Uterus (tissue), 4 donors: ENCODE data around the gene HNRNPH2. TPM values are rescaled to one million over a fixed set of nuclear protein-coding genes. Genes with fewer than 3 reads are reported as not detected.

ENCODE experiments used
- DNase-seq, 2 donors: peaks; one replicate each; pipeline ENCODE4 v3.0.0-alpha.2; 2019 to 2020
- H3K27ac ChIP-seq, 2 donors: fragments of 200-600 bp; sonication (generic); 1 replicate in 1 of 2; 2 replicates in 1 of 2; pipeline ENCODE4 v1.5.1; 2016 to 2018
- H3K27me3 ChIP-seq, 2 donors: fragments of 200-600 bp; sonication (generic); one replicate each; pipeline ENCODE4 v1.5.1; 2018 to 2019; ENCODE audit warnings: control low read depth in 1 of 2
- H3K36me3 ChIP-seq, 2 donors: fragments of 200-600 bp; sonication (generic); one replicate each; pipeline ENCODE4 v1.5.1; 2019; ENCODE audit warnings: control low read depth in 1 of 2
- H3K4me1 ChIP-seq, 2 donors: fragments of 200-600 bp; sonication (generic); one replicate each; pipeline ENCODE4 v1.5.1; 2018 to 2019; ENCODE audit warnings: control low read depth in 1 of 2
- H3K4me3 ChIP-seq, 2 donors: fragments of 200-600 bp; sonication (generic); 1 replicate in 1 of 2; 2 replicates in 1 of 2; pipeline ENCODE4 v1.5.1; 2018 to 2019; ENCODE audit warnings: mild to moderate bottlenecking in 1 of 2
- H3K9me3 ChIP-seq, 2 donors: fragments of 200-600 bp; sonication (generic); one replicate each; pipeline ENCODE4 v1.5.1; 2019; ENCODE audit warnings: control low read depth in 1 of 2
- POLR2A ChIP-seq, 2 donors: fragments of 450-650 bp; IDR thresholded peaks; one replicate each; pipeline ENCODE4 v1.6.1; 2016; ENCODE audit warnings: antibody characterized with exemption in 2 of 2, mild to moderate bottlenecking in 1 of 2, moderate library complexity in 1 of 2
- intact Hi-C: fragments of 100-400 bp; cut with DNase I; formaldehyde crosslinking; loops from one replicate; pipeline ENCODE4 v1.15.1; 2023; ENCODE audit warnings: low total_unique reads
- total RNA-seq, 4 donors: library from RNA; depleted of rRNA in 3 of 4; stranded (reverse); fragments of >200 nt in 3 of 4; gene quantifications; one replicate each; pipeline versions ENCODE4 v1.1.0 to v1.2.4, GENCODE V29; 2014 to 2023
- TF ChIP-seq, protein P1 (sequence below), 4 experiments: fragments of 200-600 bp in 2 of 4; fragments of 450-650 bp in 2 of 4; sonication (generic) in 2 of 4; IDR thresholded peaks; one replicate each; pipeline ENCODE4 v1.5.1; 2016 to 2019; ENCODE audit warnings: antibody characterized with exemption in 4 of 4, mild to moderate bottlenecking in 2 of 4, moderate library complexity in 1 of 4
- donor health status: DM: yes; HTN: yes; CAD: no.

The HNRNPH2 gene
- total RNA-seq, 4 donors from 2014 or later = 22.0 to 87.2 (median 40.7) TPM

DNA sequence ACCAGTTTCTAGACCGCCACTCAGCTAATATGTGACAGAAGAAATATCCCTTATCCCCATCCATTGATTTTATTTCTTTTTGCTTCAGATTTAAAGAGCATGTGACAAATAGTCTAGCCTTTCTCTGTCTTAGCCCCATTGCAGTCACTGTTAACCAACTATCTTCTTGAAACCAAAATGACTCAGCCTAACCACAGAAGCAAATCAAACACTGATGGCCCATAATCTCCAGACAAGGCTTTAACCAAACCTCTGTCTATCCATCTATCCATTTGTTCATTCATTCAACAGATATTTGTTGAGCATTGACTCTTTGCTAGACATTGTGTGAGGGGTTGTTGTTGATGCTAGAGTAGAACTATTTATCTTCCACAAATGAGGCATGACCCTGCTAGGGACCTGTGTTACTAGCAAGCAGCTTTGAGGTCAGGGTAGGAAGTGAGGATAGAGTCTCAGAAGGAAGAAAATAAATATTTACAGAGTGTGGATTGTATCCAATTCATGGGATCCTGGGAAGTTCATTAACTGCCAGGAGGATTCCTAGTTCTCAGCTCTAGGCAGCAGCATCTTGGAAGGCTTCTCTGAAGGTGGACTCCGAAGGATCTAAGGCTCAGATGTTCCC is 22.5 kb downstream of the HNRNPH2 start:
- no peak overlapping the region for H3K27ac ChIP-seq
- H3K27me3 ChIP-seq = no peaks in the 10 kb centered on the region
- H3K9me3 ChIP-seq = no peaks in the 10 kb centered on the region
- intact Hi-C loops = no loop called here
- H3K4me3 ChIP-seq = no peak overlapping the region
- TF ChIP-seq POLR2A (IDR thresholded peaks at IDR 0.05) = no peak
- TF ChIP-seq, protein P1, sequence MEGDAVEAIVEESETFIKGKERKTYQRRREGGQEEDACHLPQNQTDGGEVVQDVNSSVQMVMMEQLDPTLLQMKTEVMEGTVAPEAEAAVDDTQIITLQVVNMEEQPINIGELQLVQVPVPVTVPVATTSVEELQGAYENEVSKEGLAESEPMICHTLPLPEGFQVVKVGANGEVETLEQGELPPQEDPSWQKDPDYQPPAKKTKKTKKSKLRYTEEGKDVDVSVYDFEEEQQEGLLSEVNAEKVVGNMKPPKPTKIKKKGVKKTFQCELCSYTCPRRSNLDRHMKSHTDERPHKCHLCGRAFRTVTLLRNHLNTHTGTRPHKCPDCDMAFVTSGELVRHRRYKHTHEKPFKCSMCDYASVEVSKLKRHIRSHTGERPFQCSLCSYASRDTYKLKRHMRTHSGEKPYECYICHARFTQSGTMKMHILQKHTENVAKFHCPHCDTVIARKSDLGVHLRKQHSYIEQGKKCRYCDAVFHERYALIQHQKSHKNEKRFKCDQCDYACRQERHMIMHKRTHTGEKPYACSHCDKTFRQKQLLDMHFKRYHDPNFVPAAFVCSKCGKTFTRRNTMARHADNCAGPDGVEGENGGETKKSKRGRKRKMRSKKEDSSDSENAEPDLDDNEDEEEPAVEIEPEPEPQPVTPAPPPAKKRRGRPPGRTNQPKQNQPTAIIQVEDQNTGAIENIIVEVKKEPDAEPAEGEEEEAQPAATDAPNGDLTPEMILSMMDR (IDR thresholded peaks at IDR 0.05) = no peak
- H3K4me1 ChIP-seq = no peaks in the 10 kb centered on the region
- no peak for DNase-seq
- no peaks in the 10 kb centered on the region for H3K36me3 ChIP-seq

DNA sequence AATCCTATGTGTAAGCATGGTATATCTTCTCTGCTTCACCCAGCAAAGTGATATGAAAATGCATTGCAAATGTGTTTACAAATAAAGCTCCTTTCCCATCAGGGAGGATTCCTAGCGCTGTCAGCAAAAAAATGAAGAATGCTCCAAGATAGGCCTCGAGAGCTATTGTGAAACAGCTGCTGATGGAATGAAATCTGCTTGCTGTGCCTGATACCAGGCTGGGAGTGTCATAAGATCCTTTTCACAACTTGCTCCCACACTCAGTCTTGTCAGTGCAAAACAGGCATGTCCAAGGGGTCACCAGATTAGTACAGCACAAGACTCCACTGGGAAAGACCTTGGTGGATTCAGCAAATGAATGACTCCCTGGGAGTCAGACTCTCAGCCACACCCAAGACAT is 34.1 kb downstream of the HNRNPH2 start:
- DNase-seq = no peak
- Histone ChIP-seq H3K9me3 (no peaks in the 10 kb centered on the region), H3K27me3 (no peaks in the 10 kb centered on the region), H3K36me3 (no peaks in the 10 kb centered on the region), H3K27ac (no peak overlapping the region), H3K4me1 (no peaks in the 10 kb centered on the region), H3K4me3 (no peak overlapping the region)
- TF ChIP-seq, protein P1 (IDR thresholded peaks at IDR 0.05) = no peak
- no peak for TF ChIP-seq POLR2A (IDR thresholded peaks at IDR 0.05)
- intact Hi-C loops = no loop called here

DNA sequence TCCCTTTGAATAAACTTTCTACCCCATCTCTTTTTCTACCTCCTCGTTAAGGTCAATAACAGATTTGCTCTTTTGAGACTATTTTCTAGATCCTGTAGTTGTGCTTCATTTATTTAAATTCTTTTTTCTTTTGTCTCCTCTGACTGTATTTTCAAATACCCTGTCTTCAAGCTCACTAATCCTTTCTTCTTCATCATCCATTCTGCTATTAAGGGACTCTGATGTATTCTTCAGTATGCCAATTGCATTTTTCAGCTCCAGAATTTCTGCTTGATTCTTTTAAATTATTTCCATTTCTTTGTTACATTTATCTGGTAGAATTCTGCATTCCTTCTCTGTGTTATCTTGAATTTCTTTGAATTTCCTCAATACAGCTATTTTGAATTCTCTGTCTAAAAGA is 41.3 kb downstream of the HNRNPH2 start:
- intact Hi-C loops = no loop called here
- Histone ChIP-seq H3K36me3 (no peaks in the 10 kb centered on the region), H3K27me3 (no peaks in the 10 kb centered on the region), H3K27ac (no peak overlapping the region), H3K9me3 (no peaks in the 10 kb centered on the region), H3K4me1 (no peaks in the 10 kb centered on the region), H3K4me3 (no peak overlapping the region)
- no peak for DNase-seq
- TF ChIP-seq POLR2A (IDR thresholded peaks at IDR 0.05) = no peak
- TF ChIP-seq, protein P1 (IDR thresholded peaks at IDR 0.05) = no peak

DNA sequence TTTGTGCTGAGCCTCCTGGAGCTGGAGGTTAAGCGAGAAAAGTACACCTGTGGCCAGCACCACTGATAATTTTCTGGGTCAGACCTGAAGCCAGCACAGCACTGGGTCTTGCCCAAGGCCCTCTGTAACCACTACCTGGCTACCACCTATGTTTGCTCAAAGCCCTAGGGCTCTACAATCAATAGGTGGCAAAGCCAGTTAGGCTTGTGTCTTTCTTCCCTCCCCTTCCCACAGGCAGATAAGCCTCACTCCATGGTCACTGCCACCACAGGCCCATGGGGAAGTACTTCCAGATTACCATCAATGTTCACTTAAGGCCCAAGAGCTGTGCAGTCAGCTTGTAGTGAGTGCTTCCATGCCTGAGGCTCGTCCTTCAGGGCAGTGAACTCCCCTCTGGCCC is 42.1 kb downstream of the HNRNPH2 start:
- Histone ChIP-seq H3K27ac (no peak overlapping the region), H3K9me3 (no peaks in the 10 kb centered on the region), H3K4me1 (no peaks in the 10 kb centered on the region), H3K4me3 (no peak overlapping the region), H3K27me3 (no peaks in the 10 kb centered on the region), H3K36me3 (no peaks in the 10 kb centered on the region)
- DNase-seq = no peak
- intact Hi-C loops = no loop called here
- no peak for TF ChIP-seq POLR2A (IDR thresholded peaks at IDR 0.05)
- TF ChIP-seq, protein P1 (IDR thresholded peaks at IDR 0.05) = no peak

DNA sequence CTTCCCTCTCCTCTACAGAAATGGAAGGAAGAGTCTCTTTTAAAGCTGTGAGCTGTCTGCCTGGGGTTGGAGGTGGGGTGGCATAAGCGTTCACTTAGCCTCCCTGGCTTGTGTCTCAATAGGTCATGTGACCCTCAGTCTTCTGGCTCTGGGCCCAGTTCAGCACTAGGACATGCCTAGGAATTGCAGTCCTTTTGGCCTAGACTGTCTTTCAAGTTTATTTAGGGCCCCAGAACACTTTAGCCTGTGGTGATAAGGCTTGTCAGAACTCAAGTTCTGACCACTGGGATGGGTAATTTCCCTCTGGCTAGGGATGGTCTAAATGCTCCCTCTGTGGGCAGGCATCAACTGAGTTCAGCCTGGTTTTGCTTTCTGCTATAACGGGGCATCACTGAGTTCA is 42.9 kb downstream of the HNRNPH2 start:
- DNase-seq = no peak
- TF ChIP-seq, protein P1 (IDR thresholded peaks at IDR 0.05) = no peak
- TF ChIP-seq POLR2A (IDR thresholded peaks at IDR 0.05) = no peak
- H3K4me3 ChIP-seq = no peak overlapping the region
- no peaks in the 10 kb centered on the region for H3K36me3 ChIP-seq
- no peaks in the 10 kb centered on the region for H3K27me3 ChIP-seq
- intact Hi-C loops = no loop called here
- H3K4me1 ChIP-seq = no peaks in the 10 kb centered on the region
- H3K9me3 ChIP-seq = no peaks in the 10 kb centered on the region
- H3K27ac ChIP-seq = no peak overlapping the region
